HEK293 (cell line): ENCODE data around the gene CAPN5.
"Not testable (repeated sequence)": the region's sequence is repeated elsewhere in the genome, so short reads cannot be mapped to it uniquely, and the experiment has no call there.

Source experiments
- CTCF ChIP-seq: fragments of 450-650 bp; formaldehyde crosslinking; IDR thresholded peaks from 2 replicates; pipeline ENCODE4 v1.5.1; 2016; ENCODE audit warnings: missing biosample characterization, missing genetic modification characterization
- KLF9 ChIP-seq: fragments of 450-650 bp; formaldehyde crosslinking; IDR thresholded peaks from 2 replicates; pipeline ENCODE4 v1.5.1; 2016; ENCODE audit warnings: missing biosample characterization, missing genetic modification characterization, low read depth
- MYNN ChIP-seq: fragments of 450-650 bp; formaldehyde crosslinking; IDR thresholded peaks from 2 replicates; pipeline ENCODE4 v1.5.1; 2016; ENCODE audit warnings: missing biosample characterization, missing genetic modification characterization, borderline replicate concordance
- PATZ1 ChIP-seq: fragments of 450-650 bp; formaldehyde crosslinking; IDR thresholded peaks from 2 replicates; pipeline ENCODE4 v1.5.1; 2016; ENCODE audit warnings: missing biosample characterization, missing genetic modification characterization
- REST ChIP-seq: fragments of 450-650 bp; formaldehyde crosslinking; IDR thresholded peaks from 2 replicates; pipeline ENCODE4 v1.5.1; 2016; ENCODE audit warnings: missing biosample characterization, missing genetic modification characterization
- SP2 ChIP-seq: fragments of 450-650 bp; formaldehyde crosslinking; IDR thresholded peaks from 2 replicates; pipeline ENCODE4 v1.5.1; 2016; ENCODE audit warnings: missing biosample characterization, missing genetic modification characterization
- ZBTB8A ChIP-seq: fragments of 450-650 bp; formaldehyde crosslinking; IDR thresholded peaks from 2 replicates; pipeline ENCODE4 v1.5.1; 2016; ENCODE audit warnings: missing biosample characterization, missing genetic modification characterization
- ZNF645 ChIP-seq: fragments of 450-650 bp; formaldehyde crosslinking; IDR thresholded peaks from 2 replicates; pipeline ENCODE4; 2016; ENCODE audit warnings: missing biosample characterization, missing genetic modification characterization
- ZNF701 ChIP-seq: fragments of 450-650 bp; formaldehyde crosslinking; IDR thresholded peaks from 2 replicates; pipeline ENCODE4 v1.5.1; 2016; ENCODE audit warnings: missing biosample characterization, missing genetic modification characterization

- not testable (repeated sequence) for TF ChIP-seq REST; ZNF645 (tag by site-specific recombination); PATZ1; KLF9 (tag by site-specific recombination); SP2 (tag by site-specific recombination); ZNF701 (tag by site-specific recombination); CTCF (tag by site-specific recombination); ZBTB8A (tag by site-specific recombination); MYNN
These were observed 30.4 kb downstream of the CAPN5 start for GRCh38 chr11:77097180-77097579.
